Fibroblast of villous mesenchyme (primary cell): ENCODE results near the gene IER5L. TPM values are rescaled to one million over a fixed set of nuclear protein-coding genes. Genes with fewer than 3 reads are reported as not detected.

Experiments
- DNase-seq: peaks from one replicate; pipeline ENCODE4 v3.0.0-alpha.2; 2010; ENCODE audit warnings: low read depth
- H3K4me3 ChIP-seq: 2 replicates; pipeline ENCODE4 v1.5.1; 2011; ENCODE audit warnings: low read depth, mild to moderate bottlenecking, low read length
- total RNA-seq: library from RNA; depleted of rRNA; stranded (reverse); fragments of >200 nt; gene quantifications from 2 replicates; pipeline ENCODE4 v1.2.3, GENCODE V29; 2012
- TF ChIP-seq, protein P1 (sequence below): IDR thresholded peaks from 2 replicates; pipeline ENCODE4 v1.5.1; 2012; ENCODE audit warnings: low read depth, mild to moderate bottlenecking, low read length; ENCODE audit not compliant: insufficient read depth

IER5L gene
- total RNA-seq, result 60.5 and 75.7 TPM in 2 replicates

DNA sequence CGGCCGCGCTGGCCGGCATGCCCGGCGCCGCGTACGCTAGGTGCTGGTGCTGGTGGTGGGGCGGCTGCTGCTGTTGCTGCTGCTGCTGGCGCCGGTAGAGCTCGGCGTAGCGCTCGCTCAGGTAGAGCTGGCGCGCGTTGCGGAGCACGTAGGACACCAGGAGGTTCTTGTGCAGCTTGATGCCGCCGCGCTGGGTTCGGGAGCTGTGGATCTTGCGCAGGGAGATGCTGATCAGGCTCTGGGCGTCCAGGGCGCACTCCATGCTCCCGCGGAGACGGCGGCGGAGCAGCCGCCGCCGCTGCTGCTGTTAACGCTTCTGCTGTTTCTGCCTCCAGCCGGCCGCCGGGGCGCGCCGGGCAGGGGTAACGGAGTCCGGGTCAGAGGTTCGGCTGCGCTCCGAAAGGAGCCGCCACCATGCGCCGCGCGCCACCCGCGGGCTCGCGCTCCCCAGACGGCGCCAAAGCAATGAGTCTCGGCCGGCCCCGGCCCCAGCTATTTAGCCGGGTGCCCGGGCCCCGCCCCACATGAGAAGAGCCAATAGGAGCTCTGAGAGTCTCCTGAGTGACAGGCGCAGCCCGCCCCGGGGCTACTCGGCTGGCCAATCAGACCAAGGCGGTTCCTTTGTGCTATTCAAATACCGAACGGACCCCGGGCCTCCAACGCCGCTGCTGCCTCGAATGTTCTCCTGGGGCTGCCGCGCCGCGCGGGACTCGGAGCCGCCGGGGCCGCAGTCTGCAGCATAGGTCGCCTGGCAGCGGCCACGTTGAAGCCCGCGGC is at the start of gene IER5L:
TSS of gene IER5L (minus strand) at position 471 of the 777 bp plus-strand sequence. CDS start at position 262, 209 bp downstream.
- DNase-seq, result peak; percentile 97
- TF ChIP-seq, protein P1, sequence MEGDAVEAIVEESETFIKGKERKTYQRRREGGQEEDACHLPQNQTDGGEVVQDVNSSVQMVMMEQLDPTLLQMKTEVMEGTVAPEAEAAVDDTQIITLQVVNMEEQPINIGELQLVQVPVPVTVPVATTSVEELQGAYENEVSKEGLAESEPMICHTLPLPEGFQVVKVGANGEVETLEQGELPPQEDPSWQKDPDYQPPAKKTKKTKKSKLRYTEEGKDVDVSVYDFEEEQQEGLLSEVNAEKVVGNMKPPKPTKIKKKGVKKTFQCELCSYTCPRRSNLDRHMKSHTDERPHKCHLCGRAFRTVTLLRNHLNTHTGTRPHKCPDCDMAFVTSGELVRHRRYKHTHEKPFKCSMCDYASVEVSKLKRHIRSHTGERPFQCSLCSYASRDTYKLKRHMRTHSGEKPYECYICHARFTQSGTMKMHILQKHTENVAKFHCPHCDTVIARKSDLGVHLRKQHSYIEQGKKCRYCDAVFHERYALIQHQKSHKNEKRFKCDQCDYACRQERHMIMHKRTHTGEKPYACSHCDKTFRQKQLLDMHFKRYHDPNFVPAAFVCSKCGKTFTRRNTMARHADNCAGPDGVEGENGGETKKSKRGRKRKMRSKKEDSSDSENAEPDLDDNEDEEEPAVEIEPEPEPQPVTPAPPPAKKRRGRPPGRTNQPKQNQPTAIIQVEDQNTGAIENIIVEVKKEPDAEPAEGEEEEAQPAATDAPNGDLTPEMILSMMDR, result no peak
- peak within 1 kb of the TSS; percentile 91 for H3K4me3 ChIP-seq

DNA sequence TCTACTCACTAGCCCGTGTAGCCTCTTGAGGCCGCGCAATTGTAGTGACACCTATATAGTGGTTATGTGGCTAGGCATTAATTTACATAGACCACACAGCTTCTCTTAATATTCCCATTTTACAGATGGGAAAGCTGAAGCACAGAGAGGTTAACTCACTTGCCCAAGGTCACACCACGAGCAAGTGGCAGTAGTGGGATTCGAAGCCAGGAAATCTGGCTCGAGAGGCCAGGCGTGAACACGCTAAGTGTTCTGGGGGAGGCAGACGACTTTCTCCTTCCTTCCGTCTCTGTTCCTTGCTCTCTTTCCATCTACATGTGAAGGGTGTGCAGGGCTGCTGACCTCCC is 49.8 kb upstream of the IER5L start:
- no peak for DNase-seq
- no peak overlapping the region for H3K4me3 ChIP-seq
- TF ChIP-seq, protein P1, result no peak

DNA sequence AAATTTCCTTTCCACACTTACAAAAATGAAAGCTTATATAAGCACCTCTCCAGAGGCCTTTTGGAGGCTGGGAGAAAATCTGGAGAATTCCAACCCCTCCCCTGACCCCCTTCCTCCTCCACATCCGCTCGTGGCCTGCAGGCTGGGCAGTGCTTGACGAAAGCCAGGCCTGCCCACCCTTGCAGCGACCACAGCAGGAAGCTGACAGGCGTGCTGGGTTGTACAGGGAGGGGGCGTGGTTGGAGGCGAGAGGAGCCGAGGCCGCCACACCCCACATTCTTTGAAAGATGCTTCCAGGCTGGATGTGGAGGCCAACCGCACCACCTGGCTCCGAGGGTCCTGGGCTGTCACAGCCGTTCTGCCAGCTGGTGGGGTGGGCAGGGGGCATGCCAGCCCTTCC is 47.8 kb upstream of the IER5L start:
- DNase-seq, result peak; percentile 99
- H3K4me3 ChIP-seq, result no peak overlapping the region
- TF ChIP-seq, protein P1, result no peak

DNA sequence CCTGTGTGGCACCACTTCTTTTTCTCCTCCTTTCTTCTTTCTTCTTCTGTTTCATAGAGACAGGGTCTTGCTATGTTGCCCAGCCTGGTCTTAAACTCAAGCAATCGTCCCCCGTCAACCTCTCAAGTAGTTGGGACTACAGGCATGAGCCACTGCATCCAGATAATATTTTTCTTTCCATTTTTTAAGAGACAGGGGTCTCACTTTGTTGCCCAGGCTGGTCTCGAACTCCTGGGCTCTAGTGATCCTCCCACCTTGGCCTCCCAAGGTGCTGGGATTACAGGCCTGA is 47.4 kb upstream of the IER5L start:
- DNase-seq, result no peak
- TF ChIP-seq, protein P1, result no peak
- H3K4me3 ChIP-seq, result no peak overlapping the region

DNA sequence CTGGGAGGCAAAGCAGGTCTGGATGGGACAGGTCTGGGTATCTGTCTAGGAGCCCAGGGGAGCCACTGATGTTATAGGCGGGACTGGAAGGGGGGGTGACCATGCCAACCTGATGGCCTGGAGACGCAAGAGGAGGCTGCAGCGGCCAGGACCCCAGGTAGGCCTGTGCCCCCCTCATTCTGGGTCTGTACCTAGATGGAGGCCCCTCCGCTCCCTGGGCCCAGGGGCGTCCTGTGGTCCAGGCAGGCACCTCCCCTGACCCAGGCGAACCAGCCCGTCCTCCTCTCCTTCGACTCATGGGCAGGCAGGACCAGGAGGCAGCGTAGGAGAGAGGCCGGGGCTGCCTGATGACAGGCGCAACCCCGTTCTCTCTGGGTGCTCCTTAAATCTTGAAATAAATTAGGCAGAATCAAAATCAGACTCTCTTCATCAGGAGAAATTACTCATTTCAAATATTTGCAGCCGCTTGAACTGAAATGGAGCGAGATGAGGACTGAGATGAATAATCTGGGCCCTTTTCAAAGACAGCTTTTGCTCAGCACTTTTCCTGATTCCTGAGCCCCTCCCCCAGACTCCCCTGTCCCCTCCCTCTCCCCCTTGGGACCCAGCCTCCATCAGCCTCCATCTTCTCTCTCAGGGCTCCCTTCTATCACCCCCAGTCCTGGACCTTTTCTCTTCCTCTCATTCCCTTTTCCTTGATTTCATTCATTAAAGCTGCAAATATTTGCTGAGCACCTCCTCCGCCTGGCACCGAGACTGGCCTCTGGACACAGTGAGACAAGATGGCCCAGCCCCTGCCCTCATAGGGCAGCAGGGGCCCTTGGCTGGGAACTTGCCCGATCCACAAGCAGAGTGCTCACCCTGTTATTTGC is 46.8 kb upstream of the IER5L start:
- TF ChIP-seq, protein P1, result no peak
- no peak overlapping the region for H3K4me3 ChIP-seq
- no peak for DNase-seq

DNA sequence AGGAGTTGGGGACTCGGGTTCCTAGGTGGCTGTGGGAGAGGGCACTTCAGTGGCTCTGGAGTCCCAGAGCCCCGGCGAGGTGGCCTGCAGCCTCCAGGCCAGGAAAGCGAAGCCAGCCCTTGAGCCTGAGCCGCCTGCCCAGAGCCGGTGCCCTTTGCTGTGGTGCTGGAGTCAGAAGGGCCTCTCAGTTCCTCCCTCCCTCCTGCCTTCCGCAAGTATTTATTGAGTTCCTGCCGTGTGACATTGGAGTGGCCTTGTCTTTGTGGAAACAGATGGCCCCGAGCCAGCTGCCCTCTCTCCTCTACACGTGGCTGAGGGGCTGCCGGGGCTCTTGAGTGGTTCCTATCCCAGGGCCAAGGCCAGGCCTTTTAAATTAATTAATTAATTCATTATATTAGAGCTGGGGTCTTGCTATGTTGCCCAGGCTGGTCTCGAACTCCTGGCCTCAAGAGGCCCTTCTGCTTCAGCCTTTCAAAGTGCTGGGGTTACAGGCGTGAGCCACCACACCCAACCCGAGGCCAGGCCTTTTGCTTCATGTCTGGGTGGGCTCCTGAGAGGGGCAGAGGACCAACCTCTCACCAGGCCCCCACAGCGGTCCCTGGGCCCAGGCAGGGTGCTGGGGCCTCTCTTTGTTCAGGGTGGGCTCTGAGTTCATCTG is 45.6 kb upstream of the IER5L start:
- no peak for DNase-seq
- TF ChIP-seq, protein P1, result no peak
- H3K4me3 ChIP-seq, result no peak overlapping the region
